K562 (cell line): ENCODE data around the gene LCN15. TPM values are rescaled to one million over a fixed set of nuclear protein-coding genes. Genes with fewer than 3 reads are reported as not detected.

Source experiments
- ATAC-seq: fragments of 200-7000 bp; cut with Tn5 transposase; 3 replicates; pipeline ENCODE4 v1.9.1; 2020; ENCODE audit warnings: moderate library complexity
- BruUV-seq: library from RNA; stranded (reverse); fragments of 400-500 nt; replicated peaks from 2 replicates; lab custom pipeline; 2021; lab: Mats Ljungman, UMichigan
- CTCF ChIA-PET: fragments of 300-600 bp; formaldehyde crosslinking; extraction: SDS; loops from one replicate; lab custom pipeline; 2021; ENCODE audit warnings: low intra/inter-chr PET ratio; lab: Yijun Ruan, JAX
- POLR2A ChIA-PET: fragments of 300-600, 350-650 bp; sonication (Branson Sonifier 250); formaldehyde crosslinking; extraction: SDS; loops from one replicate; lab custom pipeline; 2021; ENCODE audit warnings: antibody characterized with exemption, inconsistent platforms; lab: Yijun Ruan, JAX
- DNase-seq, 4 experiments: peaks; one replicate each; pipeline versions ENCODE4 v3.0.0 to v3.0.0-alpha.2; 2011 to 2018; ENCODE audit warnings: low spot score in 3 of 4, mixed read lengths in 3 of 4; ENCODE audit errors: extremely low read depth in 1 of 4
- FAIRE-seq: peaks from 2 replicates; lab custom pipeline; 2011; peaks lifted over from hg19 to GRCh38; lab: Jason Lieb, UNC
- H2AFZ ChIP-seq: 2 replicates; pipeline ENCODE4 v1.6.0; 2011; ENCODE audit warnings: low read depth, low read length, control low read depth, inconsistent platforms
- H3K27ac ChIP-seq: fragments of 200-600 bp; 3 replicates; pipeline ENCODE4 v1.8.0; 2011; ENCODE audit warnings: low read depth, mild to moderate bottlenecking, control low read depth, inconsistent platforms, low read length, moderate library complexity, mixed read lengths; ENCODE audit errors: extremely low read depth
- H3K27me3 ChIP-seq, 2 experiments: fragments of 300-600 bp in 1 of 2; 2 replicates in 1 of 2; 3 replicates in 1 of 2; pipeline versions ENCODE4 v1.6.0 to v1.8.0; 2011; ENCODE audit warnings: inconsistent platforms in 2 of 2, low read length in 2 of 2, mild to moderate bottlenecking in 1 of 2, mixed read lengths in 1 of 2, moderate library complexity in 1 of 2; ENCODE audit not compliant: control insufficient read depth in 2 of 2, insufficient read depth in 2 of 2
- H3K36me3 ChIP-seq: fragments of 300-600 bp; 3 replicates; pipeline ENCODE4 v1.8.0; 2011; ENCODE audit warnings: mild to moderate bottlenecking, low read length, inconsistent platforms; ENCODE audit not compliant: control insufficient read depth, insufficient read depth
- H3K4me1 ChIP-seq, 2 experiments: fragments of 200-600 bp in 1 of 2; replicated peaks in 1 of 2; 2 replicates in 1 of 2; 3 replicates in 1 of 2; pipeline versions ENCODE4 v1.5.1 to v1.8.0; 2011; ENCODE audit warnings: inconsistent platforms in 2 of 2, low read length in 2 of 2, mild to moderate bottlenecking in 1 of 2, mixed read lengths in 1 of 2, moderate library complexity in 1 of 2; ENCODE audit not compliant: control insufficient read depth in 2 of 2, insufficient read depth in 2 of 2
- H3K4me2 ChIP-seq: 2 replicates; pipeline ENCODE4 v1.6.1; 2011; ENCODE audit warnings: low read length, control low read depth, inconsistent platforms, mixed read lengths; ENCODE audit not compliant: insufficient read depth
- H3K4me3 ChIP-seq: fragments of 200-600 bp; sonication (generic), shearing (Covaris generic); 2 replicates; pipeline ENCODE4 v1.5.1; 2016; ENCODE audit warnings: control low read depth, inconsistent platforms
- H3K79me2 ChIP-seq: fragments of 200-600 bp; 3 replicates; pipeline ENCODE4 v1.8.0; 2011; ENCODE audit warnings: low read length, inconsistent platforms; ENCODE audit not compliant: control insufficient read depth, insufficient read depth
- H3K9ac ChIP-seq, 2 experiments: 2 replicates each; pipeline versions ENCODE4 v1.6.0 to v1.6.1; 2011; ENCODE audit warnings: low read depth in 2 of 2, low read length in 2 of 2, control low read depth in 1 of 2, inconsistent platforms in 1 of 2, mild to moderate bottlenecking in 1 of 2, mixed read lengths in 1 of 2; ENCODE audit not compliant: insufficient read depth in 1 of 2
- H3K9me1 ChIP-seq: one replicate; pipeline ENCODE4 v1.6.0; 2011; ENCODE audit warnings: inconsistent platforms, mild to moderate bottlenecking, low read length, moderate library complexity; ENCODE audit not compliant: control insufficient read depth, insufficient read depth
- H3K9me3 ChIP-seq: replicated peaks from 2 replicates; pipeline ENCODE4 v1.5.1; 2011; ENCODE audit warnings: low read depth, low read length, inconsistent platforms; ENCODE audit not compliant: control insufficient read depth, insufficient read depth
- H4K20me1 ChIP-seq: replicated peaks from 2 replicates; pipeline ENCODE4 v1.6.1; 2011; ENCODE audit warnings: low read length, inconsistent platforms, mixed read lengths; ENCODE audit not compliant: control insufficient read depth, insufficient read depth
- HMGN3 ChIP-seq: IDR thresholded peaks from 2 replicates; pipeline ENCODE4 v1.6.1; 2011; ENCODE audit warnings: borderline replicate concordance, low read depth, mild to moderate bottlenecking, mixed read lengths, low read length; ENCODE audit not compliant: insufficient read length; ENCODE audit errors: extremely low read depth
- MYC ChIP-seq, 2 experiments: fragments of 250-450 bp in 1 of 2; sonication (Bioruptor Pico) in 1 of 2; IDR thresholded peaks; 2 replicates each; pipeline versions ENCODE4 v1.5.1 to v1.6.1; 2012 to 2021; ENCODE audit warnings: low read depth in 2 of 2, borderline replicate concordance in 1 of 2, improper control_type of control experiment in 1 of 2, low read length in 1 of 2, mild to moderate bottlenecking in 1 of 2, moderate library complexity in 1 of 2
- PHF8 ChIP-seq: fragments of 200-600 bp; sonication (generic); IDR thresholded peaks from 2 replicates; pipeline ENCODE4 v1.6.1; 2012; ENCODE audit warnings: mixed run types, mild to moderate bottlenecking, inconsistent platforms, low read length, moderate library complexity, borderline replicate concordance
- ZNF384 ChIP-seq: IDR thresholded peaks from 2 replicates; pipeline ENCODE4 v1.6.1; 2012; ENCODE audit warnings: low read depth, low read length, improper control_type of control experiment
- ZNF830 ChIP-seq: fragments of 250-450 bp; sonication (Bioruptor Pico); IDR thresholded peaks from 2 replicates; pipeline ENCODE4 v1.5.0; 2021; ENCODE audit warnings: mild to moderate bottlenecking
- WGBS: fragments of 100-300 bp; shearing (Covaris generic); methylation state at CpG from one replicate; pipeline ENCODE4 v1.1.6; 2016; ENCODE audit warnings: low coverage, mixed read lengths; ENCODE audit not compliant: insufficient coverage; ENCODE audit errors: missing lambda C conversion rate; 5-methylcytosine and 5-hydroxymethylcytosine counted together
- in situ Hi-C: fragments of 300-500 bp; cut with MboI; formaldehyde crosslinking; loops from 4 replicates; pipeline ENCODE4 v1.15.0; 2018; ENCODE audit warnings: inconsistent platforms, mixed read lengths
- intact Hi-C: fragments of 100-400 bp; cut with micrococcal nuclease; formaldehyde crosslinking; loops from 2 replicates; pipeline ENCODE4 v1.14.2; 2022
- polyA plus RNA-seq, 8 experiments: library from polyadenylated mRNA; depleted of rRNA in 4 of 8; stranded (reverse) in 5 of 8; unstranded in 3 of 8; fragments of >200 nt; fragmentation: Nextera tagmentation in 2 of 8; fragmentation: Illumina TruSeq in 1 of 8; extraction: Ambion mirVana in 2 of 8; extraction: Trizol in 1 of 8; gene quantifications; 2 replicates each; pipeline versions ENCODE4 v1.2.1 to v1.2.3, GENCODE V29; 2011 to 2014; ENCODE audit warnings: inconsistent platforms in 1 of 8, missing spikeins in 1 of 8
- total RNA-seq, 7 experiments: library from RNA; depleted of rRNA in 6 of 7; stranded (reverse); fragments of >200 nt in 6 of 7; fragmentation: Illumina TruSeq in 2 of 7; extraction: Trizol in 2 of 7; gene quantifications; 2 replicates each; pipeline versions ENCODE4 v1.2.1 to v1.2.3, GENCODE V29; 2011 to 2021; ENCODE audit warnings: low replicate concordance in 1 of 7
- TF ChIP-seq, protein P1 (sequence below), 2 experiments: IDR thresholded peaks; 2 replicates each; pipeline ENCODE4 v1.6.1; 2011; ENCODE audit warnings: borderline replicate concordance in 1 of 2, control low read depth in 1 of 2, low read depth in 1 of 2, low read length in 1 of 2, mild to moderate bottlenecking in 1 of 2, mixed read lengths in 1 of 2, moderate library complexity in 1 of 2; ENCODE audit not compliant: insufficient read depth in 1 of 2, insufficient read length in 1 of 2, poor library complexity in 1 of 2, severe bottlenecking in 1 of 2; ENCODE audit errors: extremely low read depth in 1 of 2
- TF ChIP-seq, protein P2 (sequence below), 2 experiments: IDR thresholded peaks; 2 replicates each; pipeline ENCODE4 v1.6.1; 2012; ENCODE audit warnings: improper control_type of control experiment in 2 of 2, low read depth in 2 of 2, low read length in 2 of 2, borderline replicate concordance in 1 of 2
- TF ChIP-seq, protein P3 (sequence below): fragments of 450-650 bp; IDR thresholded peaks from 2 replicates; pipeline ENCODE4 v1.6.1; 2018; ENCODE audit not compliant: partially characterized antibody

LCN15 gene
- total and polyA plus RNA-seq, 9 of the 15 experiments (the other 6 are each of a cell fraction or from before 2014, with no cell fraction given): 0.66 TPM; not detected in 8

DNA sequence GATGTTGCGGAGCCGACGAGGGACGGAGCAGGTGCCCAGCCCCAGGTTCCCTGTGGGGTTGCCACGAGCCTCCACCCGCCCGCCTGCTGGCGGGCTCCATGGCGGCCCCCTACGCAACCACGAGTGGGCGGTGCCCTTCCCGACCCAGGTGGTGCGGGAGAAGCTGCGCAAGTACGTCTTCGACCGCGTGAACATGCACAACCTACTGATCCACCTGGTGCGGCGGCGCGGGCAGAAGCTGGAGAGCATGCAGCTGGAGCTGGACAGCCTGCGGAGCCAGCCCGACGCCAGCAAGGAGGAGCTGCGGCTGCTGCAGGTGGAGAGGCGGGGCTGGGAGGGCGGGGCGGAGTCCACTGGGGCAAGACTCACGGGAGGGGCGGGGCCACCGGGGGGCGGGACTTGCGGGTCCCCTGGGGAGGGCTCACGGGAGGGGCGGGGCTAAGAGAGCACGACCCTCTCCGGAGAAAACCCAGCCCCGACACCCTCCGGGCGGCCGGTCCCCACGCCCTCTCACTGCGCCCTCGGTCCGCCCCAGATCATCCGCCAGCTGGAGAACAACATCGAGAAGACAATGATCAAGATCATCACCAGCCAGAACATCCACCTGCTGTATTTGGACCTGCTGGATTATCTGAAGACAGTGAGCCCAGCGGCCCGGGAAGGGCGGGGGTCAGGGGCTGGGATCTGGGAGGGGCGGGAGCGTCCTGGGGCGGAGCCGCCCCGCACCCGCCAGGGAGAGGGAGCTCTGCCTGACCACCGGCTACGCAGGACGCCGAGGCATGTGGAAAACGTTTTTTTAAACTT, 35.7 kb upstream of the LCN15 start:
- peaks cover 32 to 72% of the 10 kb centered on the region in 2 experiments; a peak in 4 of 5 replicates for H3K4me1 ChIP-seq
- no peaks in the 10 kb centered on the region for H4K20me1 ChIP-seq
- no TSS peak for BruUV-seq
- H3K27me3 ChIP-seq: no peaks in the 10 kb centered on the region
- ChIA-PET POLR2A (interaction anchor here (0.7 to 1.1 kb wide), 5 partner anchors 10 to 441 kb away, joined by 3 to 6 read pairs (median 4); partner anchors contain the start of gene TUBB4B), CTCF (interaction anchor here (0.7 kb wide), 1 partner anchor 126 kb away, joined by 3 read pairs; no protein-coding TSS in a partner anchor)
- intact Hi-C loops (no loop called here), in situ Hi-C loops (loop anchor here (25.0 kb wide), 1 partner anchor 437 kb away; the partner anchor contains the start of genes CYSRT1, RNF224, SLC34A3 and TUBB4B)
- peak; percentile 86 for ATAC-seq
- peak overlapping the region; percentile 89 for H2AFZ ChIP-seq
- H3K4me2 ChIP-seq: peak overlapping the region; percentile 78
- H3K36me3 ChIP-seq: peaks cover under 1% of the 10 kb centered on the region; the same call in 1 of the 3 replicates
- H3K27ac ChIP-seq: peak overlapping the region; percentile 45; the same call in 1 of the 3 replicates
- peak; percentile 95 to 97 (median 96) for DNase-seq
- FAIRE-seq: peak; percentile 60
- no peaks in the 10 kb centered on the region for H3K9me1 ChIP-seq
- peak overlapping the region; percentile 39 for H3K4me3 ChIP-seq
- no peaks in the 10 kb centered on the region for H3K9me3 ChIP-seq
- H3K9ac ChIP-seq: peak overlapping the region in 1 of 2 experiments; percentile 86; a peak in 2 of 4 replicates
- no peaks in the 10 kb centered on the region for H3K79me2 ChIP-seq
- 1% methylated on average over 48 of the region's 63 CpGs for WGBS
- TF ChIP-seq, protein P1, sequence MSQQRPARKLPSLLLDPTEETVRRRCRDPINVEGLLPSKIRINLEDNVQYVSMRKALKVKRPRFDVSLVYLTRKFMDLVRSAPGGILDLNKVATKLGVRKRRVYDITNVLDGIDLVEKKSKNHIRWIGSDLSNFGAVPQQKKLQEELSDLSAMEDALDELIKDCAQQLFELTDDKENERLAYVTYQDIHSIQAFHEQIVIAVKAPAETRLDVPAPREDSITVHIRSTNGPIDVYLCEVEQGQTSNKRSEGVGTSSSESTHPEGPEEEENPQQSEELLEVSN (IDR thresholded peaks at IDR 0.05; ENCODE audit: borderline replicate concordance in 1 of 2, extremely low read depth in 1 of 2, insufficient read depth in 1 of 2, insufficient read length in 1 of 2, low read depth in 1 of 2, low read length in 1 of 2, poor library complexity in 1 of 2, severe bottlenecking in 1 of 2): peak; percentile 71 to 92
- TF ChIP-seq, protein P2, sequence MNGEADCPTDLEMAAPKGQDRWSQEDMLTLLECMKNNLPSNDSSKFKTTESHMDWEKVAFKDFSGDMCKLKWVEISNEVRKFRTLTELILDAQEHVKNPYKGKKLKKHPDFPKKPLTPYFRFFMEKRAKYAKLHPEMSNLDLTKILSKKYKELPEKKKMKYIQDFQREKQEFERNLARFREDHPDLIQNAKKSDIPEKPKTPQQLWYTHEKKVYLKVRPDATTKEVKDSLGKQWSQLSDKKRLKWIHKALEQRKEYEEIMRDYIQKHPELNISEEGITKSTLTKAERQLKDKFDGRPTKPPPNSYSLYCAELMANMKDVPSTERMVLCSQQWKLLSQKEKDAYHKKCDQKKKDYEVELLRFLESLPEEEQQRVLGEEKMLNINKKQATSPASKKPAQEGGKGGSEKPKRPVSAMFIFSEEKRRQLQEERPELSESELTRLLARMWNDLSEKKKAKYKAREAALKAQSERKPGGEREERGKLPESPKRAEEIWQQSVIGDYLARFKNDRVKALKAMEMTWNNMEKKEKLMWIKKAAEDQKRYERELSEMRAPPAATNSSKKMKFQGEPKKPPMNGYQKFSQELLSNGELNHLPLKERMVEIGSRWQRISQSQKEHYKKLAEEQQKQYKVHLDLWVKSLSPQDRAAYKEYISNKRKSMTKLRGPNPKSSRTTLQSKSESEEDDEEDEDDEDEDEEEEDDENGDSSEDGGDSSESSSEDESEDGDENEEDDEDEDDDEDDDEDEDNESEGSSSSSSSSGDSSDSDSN (IDR thresholded peaks at IDR 0.05; ENCODE audit: borderline replicate concordance in 1 of 2, low read depth in 2 of 2, low read length in 2 of 2): no peak
- TF ChIP-seq PHF8 (no peak; the same call in 1 of the 2 replicates), ZNF830 (CRISPR knock-in tag) (no peak), ZNF384 (no peak), HMGN3 (peak; percentile 77), MYC (IDR thresholded peaks at IDR 0.05; ENCODE audit: low read depth, low read length) (peak; percentile 34; the same call in 1 of the 2 replicates), MYC (CRISPR knock-in tag; IDR thresholded peaks at IDR 0.05; ENCODE audit: borderline replicate concordance, low read depth) (no peak)
- TF ChIP-seq, protein P3, sequence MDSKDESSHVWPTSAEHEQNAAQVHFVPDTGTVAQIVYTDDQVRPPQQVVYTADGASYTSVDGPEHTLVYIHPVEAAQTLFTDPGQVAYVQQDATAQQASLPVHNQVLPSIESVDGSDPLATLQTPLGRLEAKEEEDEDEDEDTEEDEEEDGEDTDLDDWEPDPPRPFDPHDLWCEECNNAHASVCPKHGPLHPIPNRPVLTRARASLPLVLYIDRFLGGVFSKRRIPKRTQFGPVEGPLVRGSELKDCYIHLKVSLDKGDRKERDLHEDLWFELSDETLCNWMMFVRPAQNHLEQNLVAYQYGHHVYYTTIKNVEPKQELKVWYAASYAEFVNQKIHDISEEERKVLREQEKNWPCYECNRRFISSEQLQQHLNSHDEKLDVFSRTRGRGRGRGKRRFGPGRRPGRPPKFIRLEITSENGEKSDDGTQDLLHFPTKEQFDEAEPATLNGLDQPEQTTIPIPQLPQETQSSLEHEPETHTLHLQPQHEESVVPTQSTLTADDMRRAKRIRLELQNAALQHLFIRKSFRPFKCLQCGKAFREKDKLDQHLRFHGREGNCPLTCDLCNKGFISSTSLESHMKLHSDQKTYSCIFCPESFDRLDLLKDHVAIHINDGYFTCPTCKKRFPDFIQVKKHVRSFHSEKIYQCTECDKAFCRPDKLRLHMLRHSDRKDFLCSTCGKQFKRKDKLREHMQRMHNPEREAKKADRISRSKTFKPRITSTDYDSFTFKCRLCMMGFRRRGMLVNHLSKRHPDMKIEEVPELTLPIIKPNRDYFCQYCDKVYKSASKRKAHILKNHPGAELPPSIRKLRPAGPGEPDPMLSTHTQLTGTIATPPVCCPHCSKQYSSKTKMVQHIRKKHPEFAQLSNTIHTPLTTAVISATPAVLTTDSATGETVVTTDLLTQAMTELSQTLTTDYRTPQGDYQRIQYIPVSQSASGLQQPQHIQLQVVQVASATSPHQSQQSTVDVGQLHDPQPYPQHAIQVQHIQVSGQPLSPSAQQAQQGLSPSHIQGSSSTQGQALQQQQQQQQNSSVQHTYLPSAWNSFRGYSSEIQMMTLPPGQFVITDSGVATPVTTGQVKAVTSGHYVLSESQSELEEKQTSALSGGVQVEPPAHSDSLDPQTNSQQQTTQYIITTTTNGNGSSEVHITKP: peak; percentile 51
